Endothelial cell of umbilical vein (primary cell): ENCODE data around the gene LBR.

Experiments
- CTCF ChIP-seq, 2 donors: IDR thresholded peaks; 1 replicate in 1 of 2; 2 replicates in 1 of 2; pipeline ENCODE4 v1.5.1; 2011; ENCODE audit warnings: low read length in 2 of 2, mild to moderate bottlenecking in 2 of 2, moderate library complexity in 2 of 2, control low read depth in 1 of 2, inconsistent platforms in 1 of 2, low read depth in 1 of 2; ENCODE audit not compliant: insufficient read depth in 1 of 2; ENCODE audit errors: extremely low read depth in 1 of 2
- EZH2 ChIP-seq: IDR thresholded peaks from 2 replicates; pipeline ENCODE4 v1.6.1; 2012; ENCODE audit warnings: borderline replicate concordance, low read depth, mild to moderate bottlenecking, moderate library complexity, low read length, inconsistent platforms; ENCODE audit not compliant: severe bottlenecking
- JUN ChIP-seq: IDR thresholded peaks from 2 replicates; pipeline ENCODE4 v1.6.1; 2011; ENCODE audit warnings: borderline replicate concordance, low read depth; ENCODE audit not compliant: insufficient read length, insufficient read depth
- POLR2A ChIP-seq: IDR thresholded peaks from 2 replicates; pipeline ENCODE4 v1.6.1; 2012; ENCODE audit warnings: low read depth, mild to moderate bottlenecking, control low read depth, low read length
- TF ChIP-seq, protein P1 (sequence below): IDR thresholded peaks from 2 replicates; pipeline ENCODE4 v1.6.1; 2011; ENCODE audit not compliant: insufficient read depth, insufficient read length

DNA sequence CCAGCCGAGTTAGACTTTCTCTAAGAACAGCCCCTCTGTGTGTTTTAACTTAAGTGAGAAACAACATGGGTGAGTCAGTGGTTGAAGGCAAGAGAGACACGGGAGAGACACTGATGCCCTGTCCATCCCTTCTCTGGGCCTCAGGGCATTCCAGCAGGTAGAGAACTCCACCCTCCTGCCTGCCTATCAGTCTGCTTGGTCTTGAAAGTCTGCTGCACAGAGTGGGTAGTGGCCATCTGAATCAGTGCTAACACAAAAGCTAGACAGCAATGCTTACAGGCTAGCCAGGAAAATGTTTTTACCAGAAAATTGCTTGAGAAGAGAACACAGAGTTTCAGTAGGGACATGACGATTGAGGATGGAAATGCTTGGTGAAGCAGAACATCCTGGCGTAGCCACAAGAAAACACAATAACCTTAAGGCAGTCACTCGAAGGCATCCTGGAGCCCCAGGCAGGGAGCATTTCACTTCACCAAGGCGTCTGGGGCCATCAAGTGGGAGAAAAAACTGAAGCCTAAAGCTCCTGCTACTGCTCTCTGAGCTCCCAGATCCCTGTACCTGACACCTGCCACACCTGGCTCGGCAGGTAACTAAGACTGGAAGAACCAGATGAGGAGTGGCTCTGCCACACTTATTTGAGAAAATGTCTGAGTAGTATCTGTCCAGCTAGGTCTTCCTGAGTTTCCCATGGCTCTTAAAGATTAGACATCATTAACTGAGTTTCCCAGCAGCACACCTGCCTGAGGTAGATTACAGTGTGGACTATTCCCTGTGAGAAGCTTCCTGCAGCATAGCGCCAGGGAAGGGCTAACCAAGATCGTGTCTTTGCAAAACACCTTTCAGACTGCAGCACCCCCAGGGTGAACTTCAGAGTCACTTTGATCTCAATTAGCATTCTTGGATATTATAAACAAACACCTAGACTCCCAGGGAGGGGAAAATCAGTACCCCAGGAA, 18.1 kb upstream of the LBR start:
- TF ChIP-seq EZH2 (no peak), CTCF (IDR thresholded peaks at IDR 0.05; ENCODE audit: extremely low read depth in 1 of 2, insufficient read depth in 1 of 2, low read depth in 1 of 2, low read length in 2 of 2) (no peak), POLR2A (no peak), JUN (no peak)
- TF ChIP-seq, protein P1, sequence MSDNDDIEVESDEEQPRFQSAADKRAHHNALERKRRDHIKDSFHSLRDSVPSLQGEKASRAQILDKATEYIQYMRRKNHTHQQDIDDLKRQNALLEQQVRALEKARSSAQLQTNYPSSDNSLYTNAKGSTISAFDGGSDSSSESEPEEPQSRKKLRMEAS = no peak
